NT2/D1 (cell line): ENCODE data around the gene ZNF808.

ENCODE experiments used
- YY1 ChIP-seq: IDR thresholded peaks from 2 replicates; pipeline ENCODE4 v1.6.1; 2011; ENCODE audit not compliant: insufficient read length, insufficient read depth
- ZNF274 ChIP-seq: IDR thresholded peaks from 2 replicates; pipeline ENCODE4 v1.6.1; 2011; ENCODE audit warnings: mild to moderate bottlenecking, low read depth, low read length

DNA sequence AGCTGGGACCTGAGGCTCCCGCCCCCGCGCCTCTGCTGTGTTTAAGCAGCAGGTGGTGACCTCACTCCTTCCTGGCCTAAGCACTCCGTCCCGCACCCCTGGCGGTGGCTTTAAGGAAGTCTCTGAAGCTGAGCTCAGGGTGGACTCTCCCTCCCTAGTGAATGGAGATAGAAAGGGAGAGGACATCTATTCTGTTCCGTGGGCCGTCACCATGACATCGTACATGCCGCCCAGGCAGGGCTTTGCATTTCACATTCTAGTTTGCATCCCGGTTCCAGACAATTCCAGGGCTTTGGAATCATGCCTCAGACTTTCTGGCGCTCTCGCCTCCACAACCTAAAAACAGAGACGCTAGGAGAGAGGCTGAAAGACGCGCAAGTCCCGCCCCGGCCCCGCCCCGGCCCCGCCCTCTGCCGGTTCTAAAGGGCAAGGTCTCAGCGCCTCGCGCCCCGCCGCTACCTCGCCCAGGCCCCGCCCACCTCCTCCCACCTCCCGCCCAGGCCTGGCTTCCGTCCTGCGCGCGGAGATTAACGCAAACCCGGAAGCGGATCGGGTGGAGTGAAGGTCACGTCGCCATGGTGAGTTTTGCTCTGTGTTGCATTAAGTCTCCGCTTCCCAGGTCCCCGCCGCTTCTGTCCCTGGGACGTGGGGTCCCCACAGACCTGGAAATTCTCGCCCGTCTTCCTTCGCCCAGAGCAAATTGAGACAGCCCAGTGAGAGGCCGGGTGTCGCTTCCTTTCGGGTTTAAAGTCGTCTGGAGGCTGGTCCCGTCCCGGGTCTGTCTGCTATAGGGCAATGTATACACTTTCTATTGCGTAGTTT is at the start of gene ZNF808:
- TF ChIP-seq YY1: no peak
- no peak for TF ChIP-seq ZNF274
